Inflammatory macrophage (primary cell): ENCODE measurements around the gene UPF3A.
"Not testable (repeated sequence)": the region's sequence is repeated elsewhere in the genome, so short reads cannot be mapped to it uniquely, and the experiment has no call there.

Experiments used
- DNase-seq, 2 donors: peaks; one replicate each; pipeline ENCODE4 v3.0.0-alpha.2; 2020 to 2022

Gene UPF3A

DNA sequence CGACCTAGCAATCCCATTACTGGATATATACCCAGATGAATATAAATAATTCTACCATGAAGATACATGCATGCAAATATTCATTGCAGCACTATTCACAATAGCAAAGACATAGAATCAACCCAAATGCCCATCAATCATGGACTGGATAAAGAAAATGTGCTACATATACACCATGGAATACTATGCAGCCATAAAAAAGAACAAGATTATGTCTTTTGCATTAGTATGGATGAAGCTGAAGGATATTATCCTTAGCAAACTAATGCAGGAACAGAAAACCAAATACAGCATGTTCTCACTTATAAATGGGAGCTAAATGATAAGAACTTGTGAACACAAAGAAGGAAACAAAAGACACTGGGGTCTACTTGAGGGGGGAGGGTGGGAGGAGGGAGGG is 55.1 kb downstream of the UPF3A start:
- DNase-seq, result not testable (repeated sequence)

DNA sequence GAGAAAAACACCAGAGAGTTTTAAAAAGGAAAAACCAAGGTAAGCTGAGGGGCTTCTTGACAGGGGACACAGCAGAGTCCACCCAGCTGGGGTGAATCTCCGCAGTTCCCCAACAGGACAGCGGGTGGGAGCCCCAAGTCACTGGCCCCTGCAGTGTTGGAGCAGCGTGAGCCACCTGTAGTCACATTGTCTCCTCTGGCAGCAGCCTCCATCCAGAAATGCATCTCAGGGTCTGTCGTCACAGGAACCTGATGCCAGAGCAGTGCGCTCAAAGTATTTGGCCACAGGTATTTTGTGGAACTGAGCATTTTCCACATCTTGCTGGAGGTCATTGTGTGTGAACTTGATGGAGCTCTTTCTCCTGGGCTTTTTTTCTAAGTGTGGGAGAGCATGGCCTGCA is 57.6 kb downstream of the UPF3A start:
- DNase-seq, result no peak

DNA sequence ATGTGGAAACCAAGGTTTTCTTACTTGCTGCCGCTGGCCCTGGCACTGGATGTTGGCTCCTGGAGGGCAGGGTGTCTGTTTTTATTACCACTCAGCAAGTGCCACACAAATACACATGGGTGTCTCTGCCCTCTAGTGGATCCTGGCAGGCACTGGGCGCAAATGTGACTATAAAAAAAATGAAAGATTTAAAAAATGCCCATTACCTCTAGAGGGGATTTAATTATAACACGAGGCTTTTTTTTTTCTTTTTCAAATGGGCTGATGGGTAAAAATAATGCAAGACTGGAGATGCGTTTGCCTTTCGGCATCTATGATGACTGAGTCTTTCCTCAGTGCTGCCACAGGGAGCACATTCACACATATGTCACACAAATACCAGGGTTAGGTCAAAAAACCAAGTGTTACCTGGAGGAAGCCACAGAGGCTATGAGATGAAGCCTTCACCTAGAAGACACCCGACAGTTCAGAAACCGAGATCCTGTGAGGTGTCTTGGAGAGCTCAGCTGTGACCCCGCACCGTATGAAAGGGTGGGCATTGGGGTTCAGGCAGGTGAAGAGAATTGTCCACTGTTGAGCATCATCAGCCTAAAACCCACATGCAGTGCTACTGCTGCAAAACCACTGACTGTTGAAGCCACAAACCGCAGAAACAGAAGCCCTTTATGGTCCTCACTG is 58.6 kb downstream of the UPF3A start:
- DNase-seq, result peak; percentile 55 to 59

DNA sequence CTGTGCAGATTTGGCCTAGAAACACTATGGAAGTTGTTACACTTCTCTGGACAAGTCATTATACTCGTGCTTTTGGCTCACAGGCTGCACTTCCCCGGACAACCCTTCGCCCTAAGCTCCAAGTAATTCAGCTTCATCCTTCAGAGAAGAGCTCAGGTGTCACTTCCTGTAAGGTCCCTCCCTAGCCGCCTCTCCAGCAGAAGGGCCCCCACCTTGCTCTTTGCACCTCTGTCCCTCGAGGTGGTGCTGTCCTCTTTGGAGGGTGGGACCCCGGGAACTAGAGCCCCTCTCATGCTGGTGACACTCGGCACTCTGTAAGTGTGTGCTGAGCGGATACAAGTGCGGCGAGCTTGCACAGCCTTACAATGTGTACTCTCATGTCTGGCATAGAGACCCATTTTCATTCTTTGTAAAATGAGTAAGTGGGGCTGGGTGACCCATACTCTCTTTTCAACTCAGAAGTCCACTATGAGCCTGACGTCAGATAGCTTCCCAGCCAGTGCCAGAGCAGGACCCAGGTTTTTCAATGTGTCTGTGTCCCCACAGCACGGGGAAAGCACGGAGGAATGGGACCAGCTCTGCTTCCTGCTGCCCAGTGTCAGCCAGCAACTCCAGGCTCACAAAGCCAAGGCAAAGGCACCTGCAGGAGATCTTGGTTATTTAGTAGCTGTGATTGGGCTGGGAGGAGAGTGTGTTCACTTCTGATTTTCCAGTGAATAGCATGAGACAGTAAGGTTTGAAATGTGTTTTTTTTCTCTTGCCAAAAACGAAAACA is 59.8 kb downstream of the UPF3A start:
- DNase-seq, result no peak

DNA sequence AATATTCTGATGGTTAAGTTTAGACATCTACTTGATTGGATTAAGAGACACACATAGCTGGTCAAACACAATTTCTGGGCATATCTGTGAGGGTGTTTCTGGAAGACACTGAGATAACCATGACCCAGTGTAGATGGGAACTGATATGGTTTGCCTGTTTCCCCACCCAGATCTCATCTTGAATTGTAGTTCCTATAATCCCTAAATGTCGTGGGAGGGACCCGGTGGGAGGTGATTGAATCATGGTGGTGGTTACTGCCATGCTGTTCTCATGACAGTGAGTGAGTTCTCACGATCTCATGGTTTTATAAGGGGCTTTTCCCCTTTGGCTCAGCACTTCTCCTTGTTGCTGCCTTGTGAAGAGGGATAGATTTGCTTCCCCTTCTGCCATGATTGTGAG is 65.9 kb downstream of the UPF3A start:
- DNase-seq, result peak; percentile 81 to 90

DNA sequence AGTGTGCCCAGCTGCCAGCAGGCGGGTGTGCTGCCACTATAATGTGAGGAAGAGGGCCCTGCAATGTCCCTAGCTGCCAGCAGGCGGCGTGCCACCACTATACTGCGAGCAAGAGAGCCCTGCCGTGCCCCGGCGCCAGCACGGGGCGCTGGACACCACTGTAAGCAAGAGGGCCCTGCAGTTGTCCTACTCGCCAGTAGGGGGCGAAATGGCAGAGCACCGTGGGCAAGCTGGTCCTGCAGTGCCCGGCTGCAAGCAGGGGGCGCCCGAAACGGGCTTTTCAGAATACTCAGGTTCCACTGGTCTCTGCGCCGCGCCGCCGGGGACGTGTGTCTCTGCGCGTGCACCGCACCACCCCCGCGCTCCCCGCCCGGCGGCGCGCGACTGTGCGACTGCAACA is 71.4 kb downstream of the UPF3A start:
- peak in 1 of 2 donors; percentile 22 for DNase-seq

DNA sequence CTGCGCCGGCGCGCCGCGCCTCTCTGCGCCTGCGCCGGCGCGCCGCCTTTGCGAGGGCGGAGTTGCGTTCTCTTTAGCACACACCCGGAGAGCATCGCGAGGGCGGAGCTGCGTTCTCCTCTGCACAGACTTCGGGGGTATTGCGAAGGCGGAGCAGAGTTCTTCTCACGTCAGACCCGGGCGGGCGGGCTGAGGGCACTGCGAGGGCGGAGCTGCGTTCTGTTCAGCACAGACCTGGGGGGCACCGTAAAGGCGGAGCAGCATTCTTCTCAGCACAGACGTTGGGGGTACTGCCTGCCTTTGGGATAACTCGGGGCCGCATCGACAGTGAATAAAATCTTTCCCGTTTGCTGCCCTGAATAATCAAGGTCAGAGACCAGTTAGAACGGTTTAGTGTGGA is 72.0 kb downstream of the UPF3A start:
- not testable (repeated sequence) for DNase-seq
